Renal cortical epithelial cell (primary cell): Measurements from ENCODE around the gene DAZAP2. TPM values are rescaled to one million over a fixed set of nuclear protein-coding genes. Genes with fewer than 3 reads are reported as not detected.
"Not testable (repeated sequence)": the region's sequence is repeated elsewhere in the genome, so short reads cannot be mapped to it uniquely, and the experiment has no call there.

Source experiments
- DNase-seq: peaks from one replicate; pipeline ENCODE4 v3.0.0-alpha.2; 2011; ENCODE audit warnings: low read depth
- total RNA-seq: library from RNA; depleted of rRNA; stranded (reverse); fragments of >200 nt; gene quantifications from 2 replicates; pipeline ENCODE4 v1.2.3, GENCODE V29; 2014

The DAZAP2 gene
- total RNA-seq, 1 donor from 2014 or later, result 170 TPM

GRCh38 chr12:51217133-51217967 lies 21.3 kb upstream of the DAZAP2 start:
- DNase-seq, result no peak

- peak; percentile 69 for DNase-seq
Observed at GRCh38 chr12:51217968-51218606, 20.5 kb upstream of the DAZAP2 start, which contains the start of gene POU6F1. Gene POU6F1 (minus strand): TSS chr12:51218062. CDS start chr12:51206836, 11,226 bp downstream.

- peak; percentile 61 for DNase-seq
Observed at GRCh38 chr12:51218607-51219161, 19.9 kb upstream of the DAZAP2 start.

GRCh38 chr12:51219322-51219721 lies 19.3 kb upstream of the DAZAP2 start:
- no peak for DNase-seq

GRCh38 chr12:51219857-51220256 lies 18.8 kb upstream of the DAZAP2 start:
- not testable (repeated sequence) for DNase-seq

- peak; percentile 61 for DNase-seq
Observed at GRCh38 chr12:51222461-51222860, 16.2 kb upstream of the DAZAP2 start.

- no peak for DNase-seq
Observed at GRCh38 chr12:51224625-51225024, 14.0 kb upstream of the DAZAP2 start.

- no peak for DNase-seq
Observed at GRCh38 chr12:51225234-51225633, 13.4 kb upstream of the DAZAP2 start.

- no peak for DNase-seq
Observed at GRCh38 chr12:51225771-51226170, 12.9 kb upstream of the DAZAP2 start.

GRCh38 chr12:51227112-51227511 lies 11.5 kb upstream of the DAZAP2 start:
- DNase-seq, result not testable (repeated sequence)

GRCh38 chr12:51227962-51228361 lies 10.7 kb upstream of the DAZAP2 start:
- DNase-seq, result no peak

GRCh38 chr12:51229116-51229809 lies 9.4 kb upstream of the DAZAP2 start:
- peak; percentile 41 for DNase-seq

- DNase-seq, result no peak
Observed at GRCh38 chr12:51232642-51233041, 6.0 kb upstream of the DAZAP2 start.

- no peak for DNase-seq
Observed at GRCh38 chr12:51234530-51234929, 4.1 kb upstream of the DAZAP2 start.

- DNase-seq, result no peak
Observed at GRCh38 chr12:51238037-51238509, 553 bp upstream of the DAZAP2 start.

GRCh38 chr12:51240971-51241370 lies 2.3 kb downstream of the DAZAP2 start:
- no peak for DNase-seq

GRCh38 chr12:51242120-51242519 lies 3.5 kb downstream of the DAZAP2 start:
- DNase-seq, result no peak

- no peak for DNase-seq
Observed at GRCh38 chr12:51242876-51243275, 4.2 kb downstream of the DAZAP2 start.

GRCh38 chr12:51244269-51244668 lies 5.6 kb downstream of the DAZAP2 start:
- no peak for DNase-seq

GRCh38 chr12:51245476-51246253 lies 7.0 kb downstream of the DAZAP2 start:
- no peak for DNase-seq

GRCh38 chr12:51246254-51246853 lies 7.7 kb downstream of the DAZAP2 start:
- DNase-seq, result no peak
